HEK293 (cell line): ENCODE data around the gene S1PR3.

Experiments used
- CTCF ChIP-seq: fragments of 450-650 bp; formaldehyde crosslinking; IDR thresholded peaks from 2 replicates; pipeline ENCODE4 v1.5.1; 2016; ENCODE audit warnings: missing biosample characterization, missing genetic modification characterization
- KLF10 ChIP-seq: fragments of 450-650 bp; IDR thresholded peaks from 2 replicates; pipeline ENCODE4 v1.5.1; 2018; ENCODE audit warnings: missing biosample characterization, mild to moderate bottlenecking, missing genetic modification characterization
- SP3 ChIP-seq: fragments of 450-650 bp; formaldehyde crosslinking; IDR thresholded peaks from 2 replicates; pipeline ENCODE4 v1.5.1; 2016; ENCODE audit warnings: missing biosample characterization, missing genetic modification characterization
- YY1 ChIP-seq: fragments of 450-650 bp; formaldehyde crosslinking; IDR thresholded peaks from 2 replicates; pipeline ENCODE4 v1.5.1; 2018; ENCODE audit warnings: missing biosample characterization, missing genetic modification characterization
- ZNF660 ChIP-seq: fragments of 450-650 bp; IDR thresholded peaks from 2 replicates; pipeline ENCODE4 v1.5.1; 2018; ENCODE audit warnings: missing biosample characterization, mild to moderate bottlenecking, missing genetic modification characterization

GRCh38 chr9:88968799-88969198 lies 22.5 kb upstream of the S1PR3 start:
- TF ChIP-seq CTCF (tag by site-specific recombination) (no peak), ZNF660 (tag by site-specific recombination) (no peak), YY1 (no peak), SP3 (tag by site-specific recombination) (no peak), KLF10 (tag by site-specific recombination) (no peak)
